HG03571 (cell line): Measurements from ENCODE around the gene DAPK3.
"Not testable (repeated sequence)": the region's sequence is repeated elsewhere in the genome, so short reads cannot be mapped to it uniquely, and the experiment has no call there.

Experiments used
- ATAC-seq: cut with Tn5 transposase; IDR thresholded peaks from one replicate; pipeline ENCODE4 v1.9.1; 2021; ENCODE audit not compliant: unreplicated experiment

The DAPK3 gene

DNA sequence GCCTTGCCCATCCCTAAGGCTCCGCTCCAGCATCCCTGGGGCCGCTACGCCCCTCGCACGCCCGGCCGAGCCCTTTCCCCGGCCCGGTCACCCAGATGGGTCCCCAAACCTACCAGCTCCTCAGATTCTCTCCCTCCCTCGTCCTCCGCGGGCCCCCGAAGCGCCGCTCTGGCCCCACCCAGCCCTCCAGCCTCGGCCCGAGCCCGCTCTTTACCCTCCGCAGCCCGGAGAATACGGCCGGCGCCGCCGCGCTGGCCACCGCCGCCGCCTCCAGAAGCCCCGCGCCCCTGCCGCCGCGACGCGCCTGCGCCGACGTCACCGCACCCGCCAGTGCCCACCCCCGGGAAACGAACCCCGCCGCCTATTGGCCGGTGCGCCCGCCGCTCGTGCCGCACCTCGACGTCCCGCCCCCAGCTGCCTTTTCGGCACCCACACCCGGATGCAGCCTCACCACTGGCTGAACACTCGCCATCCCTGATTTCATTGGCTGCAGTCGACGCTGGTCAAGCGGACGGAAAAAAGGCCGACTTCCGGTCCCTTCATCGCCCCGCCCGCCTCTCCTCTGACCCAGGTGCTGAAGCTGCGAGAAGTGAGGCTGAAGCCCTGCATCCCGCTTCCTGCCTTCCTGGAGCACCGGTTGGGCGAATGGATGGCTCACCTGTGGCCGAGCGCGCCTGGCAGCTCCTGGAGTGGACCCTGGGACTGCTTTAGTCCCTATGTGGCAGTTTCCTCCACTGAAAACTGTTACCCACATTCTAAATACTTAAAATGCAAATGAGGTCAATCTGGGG, at the start of gene DAPK3:
TSS of gene DAPK3 (minus strand) at position 292 of the 791 bp plus-strand sequence. CDS start 1,364 bp downstream, outside the sequence.
- peak; percentile 79 for ATAC-seq

DNA sequence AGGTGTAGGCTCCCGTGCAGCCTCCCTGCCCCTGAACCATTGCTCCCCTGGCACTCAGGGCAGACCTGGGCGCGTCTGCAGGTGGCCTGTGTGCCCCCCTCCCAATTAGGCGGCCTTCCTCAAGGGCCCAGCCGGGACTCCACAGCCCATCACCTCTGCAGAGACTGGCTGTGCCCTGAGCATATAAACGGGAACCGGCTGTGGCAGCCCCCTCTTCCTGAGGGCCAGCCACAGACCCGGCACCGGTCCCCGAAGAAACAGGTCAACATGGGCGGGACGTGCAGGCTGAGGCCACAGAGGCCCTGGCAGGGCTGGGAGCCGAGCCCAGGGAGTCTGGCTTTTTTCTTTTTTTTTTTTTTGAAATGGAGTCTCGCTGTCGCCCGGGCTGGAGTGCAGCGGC, 48.7 kb upstream of the DAPK3 start:
- ATAC-seq, result no peak

- ATAC-seq, result no peak
These were observed 48.0 kb upstream of the DAPK3 start for GRCh38 chr19:4018775-4019504.

- no peak for ATAC-seq
These were observed 47.3 kb upstream of the DAPK3 start for GRCh38 chr19:4018140-4018613.

- no peak for ATAC-seq
These were observed 46.2 kb upstream of the DAPK3 start for GRCh38 chr19:4016903-4017638.

GRCh38 chr19:4016486-4016885, 45.6 kb upstream of the DAPK3 start:
- no peak for ATAC-seq

- no peak for ATAC-seq
These were observed 45.0 kb upstream of the DAPK3 start for GRCh38 chr19:4015705-4016402.

- ATAC-seq, result no peak
These were observed 43.9 kb upstream of the DAPK3 start for GRCh38 chr19:4014541-4015491.

DNA sequence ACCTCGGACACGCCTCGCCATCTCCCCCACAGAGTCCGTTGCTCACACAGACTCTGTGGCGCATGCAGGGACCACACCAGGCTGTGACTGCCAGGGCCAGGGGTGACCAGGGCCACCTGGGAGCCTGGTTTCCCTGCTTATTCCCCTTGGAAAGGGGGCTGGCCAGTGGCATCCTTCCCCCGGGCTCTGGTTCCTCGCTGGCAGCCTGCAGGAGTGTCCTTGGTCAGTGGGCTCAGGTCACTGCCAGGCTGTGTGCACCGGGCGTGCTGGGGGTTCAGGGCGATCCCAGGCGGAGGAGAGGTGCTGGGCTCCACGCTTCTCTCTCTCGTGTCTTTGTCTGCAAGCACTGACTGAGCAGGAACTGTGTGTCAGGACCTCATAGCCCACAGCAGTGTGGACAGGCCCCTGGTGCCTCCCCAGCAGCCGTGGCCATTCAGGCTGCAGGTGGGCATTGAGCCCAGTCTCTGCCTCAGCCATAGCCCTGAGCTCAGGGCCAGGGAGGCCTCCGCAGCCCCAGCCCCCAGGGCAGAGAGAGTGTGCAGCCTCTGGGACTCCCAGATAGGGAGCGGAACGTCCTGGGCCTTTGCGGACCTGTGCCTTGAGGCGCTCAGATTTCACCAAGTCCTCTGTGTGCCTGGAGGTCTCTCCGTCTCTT, 43.1 kb upstream of the DAPK3 start:
- no peak for ATAC-seq

GRCh38 chr19:4012975-4013634, 42.2 kb upstream of the DAPK3 start:
- no peak for ATAC-seq

DNA sequence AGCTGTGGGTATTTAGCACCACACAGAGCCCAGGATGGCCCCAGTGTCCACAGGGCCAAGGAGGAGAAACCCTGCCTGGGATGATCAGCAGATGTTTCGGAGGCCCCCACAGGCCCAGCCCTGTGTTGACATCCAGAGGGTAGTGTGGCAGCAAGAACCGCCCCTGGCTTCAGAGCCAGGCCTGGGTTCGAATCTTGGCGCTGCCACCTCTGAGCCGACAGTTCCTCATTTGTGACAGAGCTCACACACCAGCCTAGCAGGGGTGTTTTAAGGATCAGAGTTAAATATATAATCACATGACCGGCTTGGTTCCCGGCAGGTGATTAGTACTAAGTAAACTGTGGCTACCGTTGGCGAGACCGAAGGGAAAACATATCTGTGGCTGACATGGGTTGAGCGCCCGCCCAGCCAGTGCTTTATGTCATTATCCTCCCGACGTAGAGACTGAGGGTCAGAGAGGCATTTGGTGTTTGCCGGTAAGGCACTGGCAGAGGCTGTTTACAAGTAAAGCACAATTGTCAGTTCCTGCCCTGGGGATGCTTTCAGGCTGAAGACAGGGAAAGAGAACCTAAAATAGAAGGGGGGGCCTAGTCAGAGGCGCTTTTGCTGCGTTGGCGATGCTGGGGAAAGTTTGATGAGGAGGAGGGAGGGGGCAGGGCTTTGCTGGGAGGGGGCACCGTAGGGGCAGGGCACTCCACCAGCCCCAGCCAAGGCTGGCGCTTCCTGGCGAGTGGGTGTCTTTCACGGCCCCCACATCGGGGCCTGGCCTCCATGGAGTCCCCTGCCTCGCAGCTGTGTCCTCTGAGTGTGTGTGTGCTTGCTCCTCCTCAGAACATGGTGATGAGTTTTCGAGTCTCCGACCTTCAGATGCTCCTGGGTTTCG, 41.4 kb upstream of the DAPK3 start:
- no peak for ATAC-seq

- ATAC-seq, result not testable (repeated sequence)
These were observed 40.5 kb upstream of the DAPK3 start for GRCh38 chr19:4011430-4011829.

DNA sequence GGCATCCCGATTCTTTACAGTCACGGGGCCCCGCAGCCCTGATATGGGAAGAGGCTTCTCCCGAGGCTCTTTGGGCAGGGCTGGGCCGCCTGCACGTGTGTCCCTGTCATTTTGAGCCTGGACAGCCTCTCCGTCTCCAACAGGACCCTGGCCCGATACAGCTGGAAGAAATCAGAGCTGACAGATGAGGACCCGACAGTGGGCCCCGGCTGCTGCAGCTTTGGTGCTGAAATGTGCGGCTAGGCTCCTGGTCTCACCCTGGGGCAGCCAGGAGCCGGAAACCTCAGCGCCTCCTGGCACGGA, 39.9 kb upstream of the DAPK3 start:
- ATAC-seq, result no peak

DNA sequence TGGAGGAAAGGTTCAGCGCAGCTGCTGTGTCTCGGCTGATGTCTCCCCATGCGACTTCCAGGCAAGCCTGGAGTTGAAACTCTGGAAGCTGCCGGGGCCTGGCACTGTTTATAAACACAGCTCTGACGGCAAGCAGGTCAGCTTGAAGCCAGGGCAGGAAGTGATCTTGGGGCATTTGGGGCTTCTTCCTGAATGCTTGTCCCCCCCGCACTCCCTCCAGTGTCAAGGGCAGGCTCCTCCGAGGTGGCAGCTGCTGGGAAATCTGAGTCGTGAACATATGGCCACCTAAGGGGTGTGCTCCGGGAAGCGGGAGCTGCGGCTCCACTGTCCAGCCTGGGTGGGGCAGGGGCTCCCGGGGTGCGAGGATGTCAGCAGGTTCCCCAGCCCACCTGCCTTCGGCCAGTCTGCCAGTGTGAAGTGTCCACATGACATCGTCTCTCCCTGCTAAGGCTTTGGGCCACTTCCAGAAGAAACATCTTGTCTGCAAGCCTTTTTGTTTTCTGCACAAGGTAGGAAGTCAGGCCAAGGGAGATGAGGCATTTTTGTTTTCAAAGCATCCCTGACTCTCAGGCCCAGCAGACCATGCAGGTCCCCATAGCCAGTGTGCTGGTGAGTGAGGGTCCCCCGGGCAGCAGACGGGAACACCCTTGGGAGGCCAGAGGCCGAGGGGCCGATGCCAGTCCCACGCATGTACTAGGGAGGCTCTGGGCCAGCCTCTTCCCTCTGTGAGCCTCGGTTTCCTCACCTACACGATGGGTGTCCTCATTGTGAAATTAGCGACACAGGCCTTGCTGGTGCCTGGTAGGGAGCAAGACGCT, 39.3 kb upstream of the DAPK3 start:
- no peak for ATAC-seq

DNA sequence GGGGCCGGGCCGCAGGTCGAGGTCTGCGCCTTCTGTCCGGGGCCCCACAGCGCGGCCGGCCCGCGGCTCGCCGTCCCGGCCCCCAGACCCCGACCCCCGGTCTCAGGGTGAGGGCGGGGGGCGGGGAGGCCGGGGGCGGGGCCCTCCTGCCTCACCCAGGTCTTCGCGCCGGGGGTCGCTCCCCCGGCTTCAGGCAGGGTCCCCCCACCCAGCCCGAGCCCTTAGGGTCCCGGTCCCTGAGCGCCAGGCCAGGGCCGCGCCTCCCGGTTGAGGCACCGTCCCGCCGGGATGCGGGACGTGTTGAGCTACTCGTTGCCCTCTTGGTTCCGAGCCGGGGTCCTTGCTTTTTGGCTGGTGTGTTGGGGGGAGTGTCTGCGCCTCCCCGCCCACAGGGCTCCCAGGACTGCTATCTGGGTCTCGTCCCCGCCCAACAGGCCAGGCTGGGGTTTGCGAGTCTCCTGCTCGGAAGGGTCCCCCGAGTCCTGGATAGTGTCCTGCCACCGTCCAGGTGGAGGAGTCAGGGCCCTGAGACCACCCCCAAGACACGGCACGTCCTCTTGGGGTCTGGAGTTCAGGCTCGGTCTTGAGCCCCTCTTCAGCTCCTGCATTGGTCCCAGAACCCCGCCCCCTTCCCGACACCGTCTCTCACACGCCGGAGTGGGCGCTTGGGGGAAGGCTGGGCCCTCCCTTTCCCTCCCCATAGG, 37.1 kb upstream of the DAPK3 start:
- ATAC-seq, result peak; percentile 2

- ATAC-seq, result peak; percentile 80
These were observed 36.3 kb upstream of the DAPK3 start, which contains the start of gene PIAS4 for GRCh38 chr19:4007021-4007835. PIAS4 (plus strand) TSS chr19:4007736; CDS start chr19:4007761, 25 bp downstream.
